Activated CD4-positive, alpha-beta T cell treated with anti-CD3 and anti-CD28 coated beads for 36 hours (primary cell): ENCODE measurements around the gene PNLIPRP2. TPM values are rescaled to one million over a fixed set of nuclear protein-coding genes. Genes with fewer than 3 reads are reported as not detected.

Experiments
- ATAC-seq: fragments of 200-7000 bp; cut with Tn5 transposase; one replicate; pipeline ENCODE4 v1.10.0; 2021; ENCODE audit warnings: mild to moderate bottlenecking, moderate library complexity
- CTCF ChIA-PET: fragments of 350-600 bp; sonication (Branson Sonifier 250); formaldehyde crosslinking; loops from one replicate; lab custom pipeline; 2021; ENCODE audit warnings: antibody characterized with exemption; lab: Charles Lee
- POLR2A ChIA-PET: fragments of 350-600 bp; sonication (Branson Sonifier 250); formaldehyde crosslinking; loops from one replicate; lab custom pipeline; 2021; ENCODE audit warnings: antibody characterized with exemption, inconsistent platforms; lab: Charles Lee
- DNase-seq: peaks from one replicate; pipeline ENCODE4 v3.0.0-alpha.2; 2020
- H3K27ac Mint-ChIP-seq: one replicate; pipeline ENCODE4 v1.8.0; 2021; ENCODE audit warnings: mixed read lengths
- H3K27me3 Mint-ChIP-seq: one replicate; pipeline ENCODE4 v1.8.0; 2021; ENCODE audit warnings: mixed read lengths
- H3K36me3 Mint-ChIP-seq: one replicate; pipeline ENCODE4 v1.8.0; 2021; ENCODE audit warnings: low read depth, mixed read lengths
- H3K4me1 Mint-ChIP-seq: one replicate; pipeline ENCODE4 v1.8.0; 2021; ENCODE audit warnings: mixed read lengths
- H3K4me3 Mint-ChIP-seq: one replicate; pipeline ENCODE4 v1.8.0; 2021; ENCODE audit warnings: mild to moderate bottlenecking, moderate library complexity, mixed read lengths
- H3K9me3 Mint-ChIP-seq: one replicate; pipeline ENCODE4 v1.8.0; 2021; ENCODE audit warnings: low read depth, mixed read lengths
- intact Hi-C, 2 experiments: fragments of 100-400 bp; cut with DNase I in 1 of 2; cut with micrococcal nuclease in 1 of 2; formaldehyde crosslinking; loops; one replicate each; pipeline versions ENCODE4 v1.14.2 to v1.15.1; 2022 to 2024; cut with DNase I, micrococcal nuclease
- total RNA-seq, 2 experiments: library from RNA; stranded (reverse); gene quantifications; one replicate each; pipeline ENCODE4 v1.2.3, GENCODE V29; 2021

Gene PNLIPRP2
- total RNA-seq, 2 experiments from 2014 or later, result not detected

DNA sequence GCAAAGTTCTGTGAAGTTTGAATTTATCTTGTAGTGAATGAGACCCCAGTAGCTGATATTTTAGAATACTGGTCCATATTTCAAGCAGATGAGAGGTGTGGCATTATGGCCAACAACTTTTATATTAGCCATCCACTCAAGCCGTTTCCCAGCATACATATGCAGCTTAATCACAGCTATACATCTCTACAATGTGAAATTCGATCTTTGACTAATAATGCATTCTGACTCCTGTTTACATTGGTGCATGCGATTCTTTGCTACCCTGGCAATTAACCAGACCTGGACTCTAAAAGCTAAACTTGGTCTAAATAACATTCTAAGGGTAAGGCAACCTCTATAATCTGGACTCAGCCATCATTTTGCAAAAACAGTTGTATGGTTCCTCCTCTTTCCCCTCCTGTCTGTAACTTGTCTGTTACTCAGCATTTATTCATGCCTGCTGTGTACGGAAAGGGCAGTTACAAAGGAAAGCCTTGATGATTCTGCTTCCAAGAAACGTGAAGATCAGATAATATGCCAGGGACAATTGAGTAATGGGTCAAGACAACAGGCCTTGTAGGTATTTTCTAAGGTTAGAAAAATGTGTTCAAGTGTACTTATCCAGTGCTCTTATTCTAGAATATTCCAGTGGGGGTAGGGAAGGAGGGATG, 50.6 kb downstream of the PNLIPRP2 start:
- no peaks in the 10 kb centered on the region for H3K4me1 Mint-ChIP-seq
- ChIA-PET CTCF (no interaction called here), POLR2A (no interaction called here)
- no peak overlapping the region for H3K4me3 Mint-ChIP-seq
- ATAC-seq, result no peak
- intact Hi-C loops, result no loop called here
- H3K27me3 Mint-ChIP-seq, result peaks cover 43% of the 10 kb centered on the region
- H3K27ac Mint-ChIP-seq, result no peak overlapping the region
- no peaks in the 10 kb centered on the region for H3K9me3 Mint-ChIP-seq
- H3K36me3 Mint-ChIP-seq, result no peaks in the 10 kb centered on the region
- DNase-seq, result no peak

- Mint-ChIP-seq H3K27ac (no peak overlapping the region), H3K4me1 (no peaks in the 10 kb centered on the region), H3K4me3 (no peak overlapping the region), H3K36me3 (no peaks in the 10 kb centered on the region), H3K27me3 (peaks cover 36% of the 10 kb centered on the region), H3K9me3 (no peaks in the 10 kb centered on the region)
- ChIA-PET CTCF (no interaction called here), POLR2A (no interaction called here)
- intact Hi-C loops, result no loop called here
- ATAC-seq (no peak), DNase-seq (no peak)
These were observed 52.1 kb downstream of the PNLIPRP2 start for GRCh38 chr10:116672891-116673290.

DNA sequence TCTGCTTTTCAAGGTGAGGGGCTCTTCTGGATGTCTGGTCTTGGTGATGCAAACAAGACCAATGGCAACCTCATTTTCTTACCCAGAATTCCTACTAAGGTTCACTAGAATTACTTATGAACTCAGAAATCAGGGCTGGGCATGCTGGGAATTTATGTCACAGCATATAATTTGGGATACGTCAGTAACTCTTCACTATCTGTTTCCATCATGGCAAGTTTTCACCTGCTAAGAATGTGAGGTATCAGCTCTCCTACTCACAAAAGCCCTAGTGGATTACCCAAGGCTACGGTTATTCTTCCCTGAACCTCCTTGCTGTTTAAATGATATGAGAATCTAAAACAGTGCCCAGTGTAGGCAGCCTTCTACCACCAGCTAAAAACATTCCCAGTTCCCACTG, 53.1 kb downstream of the PNLIPRP2 start:
- ATAC-seq, result no peak
- H3K4me1 Mint-ChIP-seq, result no peaks in the 10 kb centered on the region
- H3K36me3 Mint-ChIP-seq, result no peaks in the 10 kb centered on the region

GRCh38 chr10:116674901-116675423, 54.2 kb downstream of the PNLIPRP2 start:
- Mint-ChIP-seq H3K4me1 (no peaks in the 10 kb centered on the region), H3K27me3 (peaks cover 22% of the 10 kb centered on the region), H3K36me3 (no peaks in the 10 kb centered on the region), H3K4me3 (no peak overlapping the region), H3K27ac (no peak overlapping the region), H3K9me3 (no peaks in the 10 kb centered on the region)
- ATAC-seq, result no peak
- POLR2A ChIA-PET, result no interaction called here
- intact Hi-C loops, result loop anchor here in 1 of 2 experiments (5.0 kb wide), 1 partner anchor 52 kb away; no protein-coding TSS in a partner anchor
- CTCF ChIA-PET, result no interaction called here
- no peak for DNase-seq

More for the DNA sequence above, 53.1 kb downstream of the PNLIPRP2 start:
- DNase-seq, result no peak
- POLR2A ChIA-PET, result no interaction called here
- CTCF ChIA-PET, result no interaction called here
- Mint-ChIP-seq H3K27me3 (peaks cover 29% of the 10 kb centered on the region), H3K27ac (no peak overlapping the region), H3K9me3 (no peaks in the 10 kb centered on the region), H3K4me3 (no peak overlapping the region)
- intact Hi-C loops, result no loop called here

GRCh38 chr10:116676118-116676517, 55.4 kb downstream of the PNLIPRP2 start:
- ATAC-seq (no peak), DNase-seq (no peak)
- Mint-ChIP-seq H3K9me3 (no peaks in the 10 kb centered on the region), H3K36me3 (no peaks in the 10 kb centered on the region), H3K27ac (no peak overlapping the region), H3K27me3 (peaks cover 14% of the 10 kb centered on the region), H3K4me1 (no peaks in the 10 kb centered on the region), H3K4me3 (no peak overlapping the region)
- ChIA-PET CTCF (no interaction called here), POLR2A (no interaction called here)
- intact Hi-C loops, result loop anchor here in 1 of 2 experiments (5.0 kb wide), 1 partner anchor 51 kb away; no protein-coding TSS in a partner anchor

GRCh38 chr10:116676633-116677032, 55.9 kb downstream of the PNLIPRP2 start:
- Mint-ChIP-seq H3K4me3 (no peak overlapping the region), H3K27ac (no peak overlapping the region), H3K4me1 (no peaks in the 10 kb centered on the region), H3K27me3 (peaks cover 11% of the 10 kb centered on the region), H3K9me3 (no peaks in the 10 kb centered on the region), H3K36me3 (no peaks in the 10 kb centered on the region)
- POLR2A ChIA-PET, result no interaction called here
- DNase-seq (no peak), ATAC-seq (no peak)
- intact Hi-C loops, result loop anchor here in 1 of 2 experiments (5.0 kb wide), 1 partner anchor 51 kb away; no protein-coding TSS in a partner anchor
- CTCF ChIA-PET, result no interaction called here

DNA sequence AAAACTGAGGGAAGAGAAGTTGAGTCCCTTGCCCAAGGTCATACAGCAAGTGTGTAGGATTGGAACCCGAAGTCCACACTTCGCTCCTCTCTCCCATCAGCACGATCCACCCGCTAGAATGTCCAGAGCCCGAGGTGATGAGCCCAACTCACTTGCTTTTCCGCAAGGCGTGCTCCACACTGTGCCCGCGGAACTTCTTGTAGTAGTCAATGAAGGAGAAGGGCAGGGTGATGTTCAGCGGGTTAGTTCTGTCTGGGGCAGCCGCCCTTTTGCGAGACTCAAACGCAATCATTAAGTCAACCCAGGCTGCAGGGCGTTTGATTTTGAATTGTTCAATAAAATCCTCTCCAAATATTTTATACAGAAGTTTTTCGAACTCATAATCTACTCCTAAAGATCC, 58.6 kb downstream of the PNLIPRP2 start:
- intact Hi-C loops, result loop anchor here in 1 of 2 experiments (5.0 kb wide), 1 partner anchor 48 kb away; no protein-coding TSS in a partner anchor
- ChIA-PET POLR2A (no interaction called here), CTCF (no interaction called here)
- DNase-seq (no peak), ATAC-seq (no peak)
- Mint-ChIP-seq H3K36me3 (no peaks in the 10 kb centered on the region), H3K4me1 (no peaks in the 10 kb centered on the region), H3K4me3 (no peak overlapping the region), H3K27ac (no peak overlapping the region), H3K9me3 (no peaks in the 10 kb centered on the region), H3K27me3 (peaks cover 5% of the 10 kb centered on the region)

GRCh38 chr10:116683166-116683565, 62.4 kb downstream of the PNLIPRP2 start:
- no peaks in the 10 kb centered on the region for H3K36me3 Mint-ChIP-seq
- ChIA-PET CTCF (interaction anchor here (0.9 to 2.6 kb wide), 5 partner anchors 33 to 491 kb away, joined by 4 to 39 read pairs (median 5); no protein-coding TSS in a partner anchor), POLR2A (interaction anchor here (0.7 kb wide), 1 partner anchor 212 kb away, joined by 4 read pairs; no protein-coding TSS in a partner anchor)
- H3K9me3 Mint-ChIP-seq, result no peaks in the 10 kb centered on the region
- ATAC-seq (no peak), DNase-seq (no peak)
- H3K4me3 Mint-ChIP-seq, result no peak overlapping the region
- intact Hi-C loops, result loop anchor here in 1 of 2 experiments (2.0 kb wide), 1 partner anchor 492 kb away; no protein-coding TSS in a partner anchor
- no peaks in the 10 kb centered on the region for H3K4me1 Mint-ChIP-seq
- peaks cover 10% of the 10 kb centered on the region for H3K27me3 Mint-ChIP-seq
- H3K27ac Mint-ChIP-seq, result no peak overlapping the region

DNA sequence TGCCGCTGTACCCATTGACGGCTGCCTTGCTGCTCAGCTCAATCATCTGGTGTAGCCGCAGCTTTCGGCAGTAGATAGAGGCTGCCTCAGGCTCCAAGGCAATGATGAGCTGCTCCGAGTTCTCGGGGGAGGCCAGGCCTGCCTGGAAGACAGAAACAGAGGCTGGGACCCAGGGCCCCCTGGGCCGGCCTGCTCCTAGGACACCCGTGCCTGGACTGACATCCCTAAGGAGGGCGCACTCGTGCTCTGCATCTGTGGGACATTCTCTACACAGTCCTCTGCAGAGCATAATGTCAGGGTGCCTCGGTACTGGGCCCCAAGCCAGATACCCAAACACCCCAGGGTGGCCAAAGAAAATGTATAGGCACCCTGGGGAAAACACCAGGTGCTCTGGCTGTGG, 63.1 kb downstream of the PNLIPRP2 start:
- H3K27ac Mint-ChIP-seq, result no peak overlapping the region
- intact Hi-C loops, result loop anchor here in 1 of 2 experiments (2.0 kb wide), 1 partner anchor 491 kb away; no protein-coding TSS in a partner anchor
- H3K9me3 Mint-ChIP-seq, result no peaks in the 10 kb centered on the region
- DNase-seq (no peak), ATAC-seq (no peak)
- H3K4me1 Mint-ChIP-seq, result no peaks in the 10 kb centered on the region
- POLR2A ChIA-PET, result interaction anchor here (0.7 kb wide), 1 partner anchor 213 kb away, joined by 4 read pairs; no protein-coding TSS in a partner anchor
- H3K27me3 Mint-ChIP-seq, result peaks cover 16% of the 10 kb centered on the region
- H3K4me3 Mint-ChIP-seq, result no peak overlapping the region
- CTCF ChIA-PET, result interaction anchor here (2.6 kb wide), 1 partner anchor 491 kb away, joined by 16 read pairs; no protein-coding TSS in a partner anchor
- H3K36me3 Mint-ChIP-seq, result no peaks in the 10 kb centered on the region

DNA sequence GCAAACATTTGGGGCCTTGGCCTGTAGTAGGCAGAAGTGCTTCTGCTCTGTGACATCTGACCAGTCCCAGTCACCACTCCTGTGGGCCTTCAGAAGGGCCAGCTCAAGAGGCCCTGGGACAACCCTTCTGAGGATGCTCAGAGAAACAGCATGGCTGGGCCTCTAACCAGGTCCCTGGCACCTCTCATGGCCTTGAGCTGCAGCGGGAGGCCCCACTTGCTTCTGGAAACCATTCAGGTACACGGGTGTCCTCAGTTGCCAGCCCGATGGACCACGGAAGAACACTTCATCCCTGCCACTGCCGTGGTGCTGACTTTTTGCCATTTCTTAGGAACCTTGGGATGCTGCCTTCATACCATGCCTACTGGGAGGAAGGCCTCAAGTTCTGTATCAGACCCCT, 64.0 kb downstream of the PNLIPRP2 start:
- Mint-ChIP-seq H3K27ac (no peak overlapping the region), H3K27me3 (peaks cover 16% of the 10 kb centered on the region), H3K36me3 (no peaks in the 10 kb centered on the region), H3K9me3 (no peaks in the 10 kb centered on the region), H3K4me1 (no peaks in the 10 kb centered on the region), H3K4me3 (no peak overlapping the region)
- intact Hi-C loops, result no loop called here
- ChIA-PET POLR2A (no interaction called here), CTCF (no interaction called here)
- ATAC-seq (no peak), DNase-seq (no peak)

GRCh38 chr10:116685807-116686206, 65.1 kb downstream of the PNLIPRP2 start:
- DNase-seq (no peak), ATAC-seq (no peak)
- Mint-ChIP-seq H3K4me3 (no peak overlapping the region), H3K27me3 (peaks cover 16% of the 10 kb centered on the region), H3K9me3 (no peaks in the 10 kb centered on the region), H3K27ac (no peak overlapping the region), H3K36me3 (no peaks in the 10 kb centered on the region), H3K4me1 (no peaks in the 10 kb centered on the region)
- CTCF ChIA-PET, result no interaction called here
- POLR2A ChIA-PET, result no interaction called here
- intact Hi-C loops, result no loop called here

- H3K4me3 Mint-ChIP-seq, result no peak overlapping the region
- H3K36me3 Mint-ChIP-seq, result no peaks in the 10 kb centered on the region
- no peaks in the 10 kb centered on the region for H3K9me3 Mint-ChIP-seq
- CTCF ChIA-PET, result interaction anchor here (0.5 to 0.8 kb wide), 2 partner anchors 77 to 83 kb away, joined by 3 to 4 read pairs; no protein-coding TSS in a partner anchor
- POLR2A ChIA-PET, result no interaction called here
- H3K4me1 Mint-ChIP-seq, result no peaks in the 10 kb centered on the region
- no peak overlapping the region for H3K27ac Mint-ChIP-seq
- peaks cover 20% of the 10 kb centered on the region for H3K27me3 Mint-ChIP-seq
- intact Hi-C loops, result no loop called here
- no peak for ATAC-seq
- DNase-seq, result no peak
These were observed 65.9 kb downstream of the PNLIPRP2 start for GRCh38 chr10:116686632-116687031.
